NT2/D1 (cell line): ENCODE measurements around the gene CLIP2.
"Not testable (repeated sequence)": the region's sequence is repeated elsewhere in the genome, so short reads cannot be mapped to it uniquely, and the experiment has no call there.

Source experiments
- DNase-seq: peaks from one replicate; pipeline ENCODE4 v3.0.0-alpha.2; 2011; ENCODE audit warnings: low read depth, low spot score
- H3K27me3 ChIP-seq: 2 replicates; pipeline ENCODE4 v1.6.0; 2011; ENCODE audit warnings: mild to moderate bottlenecking; ENCODE audit not compliant: insufficient read length, insufficient read depth
- H3K36me3 ChIP-seq: 2 replicates; pipeline ENCODE4 v1.6.1; 2011; ENCODE audit warnings: mild to moderate bottlenecking, low read length, mixed read lengths; ENCODE audit not compliant: insufficient read depth, insufficient read length
- H3K4me1 ChIP-seq: 2 replicates; pipeline ENCODE4 v1.5.1; 2011; ENCODE audit not compliant: insufficient read depth, insufficient read length
- H3K4me3 ChIP-seq: 2 replicates; pipeline ENCODE4 v1.5.1; 2011; ENCODE audit warnings: low read depth; ENCODE audit not compliant: insufficient read length
- H3K9ac ChIP-seq: 2 replicates; pipeline ENCODE4 v1.6.0; 2011; ENCODE audit warnings: low read depth; ENCODE audit not compliant: insufficient read length
- H3K9me3 ChIP-seq: 2 replicates; pipeline ENCODE4 v1.5.1; 2011; ENCODE audit warnings: mild to moderate bottlenecking, low read length; ENCODE audit not compliant: insufficient read depth
- SUZ12 ChIP-seq: IDR thresholded peaks from 2 replicates; pipeline ENCODE4 v1.6.1; 2011; ENCODE audit not compliant: insufficient read length, insufficient read depth; ENCODE audit errors: extremely low read depth
- YY1 ChIP-seq: IDR thresholded peaks from 2 replicates; pipeline ENCODE4 v1.6.1; 2011; ENCODE audit not compliant: insufficient read length, insufficient read depth
- ZNF274 ChIP-seq: IDR thresholded peaks from 2 replicates; pipeline ENCODE4 v1.6.1; 2011; ENCODE audit warnings: mild to moderate bottlenecking, low read depth, low read length

CLIP2 gene

DNA sequence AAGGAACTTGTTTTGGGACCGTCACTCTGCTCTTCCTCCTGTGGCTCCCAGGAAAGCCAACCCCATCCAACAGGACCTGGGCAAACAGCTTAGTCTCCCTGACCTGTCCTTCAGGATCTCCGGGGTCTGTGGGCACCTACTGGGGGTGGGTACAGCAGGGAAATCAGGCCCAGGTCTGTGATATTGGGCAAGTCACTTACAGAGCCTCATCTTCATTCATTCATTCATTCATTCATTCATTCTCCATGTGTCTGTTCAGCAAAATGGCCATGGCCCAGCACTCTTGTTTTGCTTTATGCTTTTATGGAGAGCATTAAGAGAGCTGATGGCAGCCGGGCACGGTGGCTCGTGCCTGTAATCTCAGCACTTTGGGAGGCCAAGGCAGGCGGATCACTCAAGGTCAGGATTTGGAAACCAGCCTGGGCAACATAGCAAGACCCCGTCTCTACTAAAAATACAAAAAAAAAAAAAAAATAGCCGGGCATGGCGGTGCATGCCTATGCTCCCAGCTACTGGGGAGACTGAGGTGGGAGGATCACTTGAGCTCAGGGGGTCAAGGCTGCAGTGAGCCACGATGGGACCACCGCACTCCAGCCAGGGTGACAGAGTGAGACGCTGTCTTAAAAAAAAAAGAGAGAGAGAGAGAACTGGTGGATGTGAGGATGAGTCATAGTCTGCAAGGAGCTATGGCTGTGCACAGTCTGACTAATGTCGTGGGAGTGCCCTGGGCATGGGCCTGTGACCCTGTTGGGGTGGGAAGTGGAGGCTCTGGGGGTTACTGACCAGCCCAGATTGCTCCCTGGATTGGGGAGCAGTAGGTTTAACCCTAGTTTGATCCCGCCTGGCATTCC lies 54.3 kb downstream of the CLIP2 start:
- H3K4me1 ChIP-seq, result peaks cover 3% of the 10 kb centered on the region
- no peaks in the 10 kb centered on the region for H3K9me3 ChIP-seq
- H3K36me3 ChIP-seq, result peaks cover 19% of the 10 kb centered on the region
- no peak overlapping the region for H3K9ac ChIP-seq
- no peaks in the 10 kb centered on the region for H3K27me3 ChIP-seq
- no peak overlapping the region for H3K4me3 ChIP-seq
- no peak for DNase-seq
- no peak for TF ChIP-seq ZNF274
- no peak for TF ChIP-seq YY1
- TF ChIP-seq SUZ12, result no peak

DNA sequence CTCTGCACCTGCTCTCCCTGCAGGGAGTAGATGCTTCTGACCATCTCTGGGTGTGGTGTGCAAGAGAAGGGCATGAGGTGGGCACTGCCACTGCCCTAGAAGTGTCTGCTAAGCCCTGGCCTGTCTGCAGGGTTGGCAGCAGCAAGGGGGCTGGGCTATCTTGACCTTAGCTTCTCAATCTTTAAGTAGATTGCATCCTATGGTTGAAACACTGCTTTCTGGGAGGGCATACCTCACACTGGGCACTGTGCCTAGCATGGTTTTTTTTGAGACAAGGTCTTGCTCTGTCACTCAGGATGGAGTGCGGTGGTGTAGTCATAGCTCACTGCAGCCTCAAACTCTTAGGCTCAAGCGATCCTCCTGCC lies 54.9 kb downstream of the CLIP2 start:
- DNase-seq, result no peak
- H3K9me3 ChIP-seq, result no peaks in the 10 kb centered on the region
- H3K36me3 ChIP-seq, result peaks cover 15% of the 10 kb centered on the region
- no peak overlapping the region for H3K9ac ChIP-seq
- no peak for TF ChIP-seq ZNF274
- TF ChIP-seq YY1, result no peak
- no peak for TF ChIP-seq SUZ12
- no peak overlapping the region for H3K4me3 ChIP-seq
- no peaks in the 10 kb centered on the region for H3K27me3 ChIP-seq
- peaks cover 3% of the 10 kb centered on the region for H3K4me1 ChIP-seq

DNA sequence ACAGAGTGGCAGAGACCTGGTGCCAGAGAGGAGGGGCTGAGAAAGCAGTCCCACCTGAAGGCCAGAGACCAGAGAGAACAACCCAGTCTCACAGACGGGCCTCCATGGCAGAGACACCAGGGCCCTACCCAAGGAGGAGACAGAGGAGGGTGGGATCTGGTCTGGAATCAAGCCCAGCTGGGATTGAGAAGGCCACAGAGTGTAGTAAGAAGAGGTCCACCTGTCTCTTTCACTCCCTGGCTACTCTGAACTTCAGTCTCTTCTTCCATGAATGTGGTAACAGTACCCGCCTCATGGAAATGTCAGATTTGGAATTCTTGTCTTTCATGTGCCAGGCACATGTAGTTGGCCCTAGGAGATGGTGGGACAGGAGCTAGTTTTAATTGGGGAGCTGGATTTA lies 55.6 kb downstream of the CLIP2 start:
- Histone ChIP-seq H3K9ac (no peak overlapping the region), H3K36me3 (peaks cover 15% of the 10 kb centered on the region), H3K4me3 (no peak overlapping the region), H3K9me3 (no peaks in the 10 kb centered on the region), H3K27me3 (no peaks in the 10 kb centered on the region), H3K4me1 (peaks cover 3% of the 10 kb centered on the region)
- no peak for TF ChIP-seq YY1
- no peak for TF ChIP-seq ZNF274
- no peak for TF ChIP-seq SUZ12
- DNase-seq, result no peak

DNA sequence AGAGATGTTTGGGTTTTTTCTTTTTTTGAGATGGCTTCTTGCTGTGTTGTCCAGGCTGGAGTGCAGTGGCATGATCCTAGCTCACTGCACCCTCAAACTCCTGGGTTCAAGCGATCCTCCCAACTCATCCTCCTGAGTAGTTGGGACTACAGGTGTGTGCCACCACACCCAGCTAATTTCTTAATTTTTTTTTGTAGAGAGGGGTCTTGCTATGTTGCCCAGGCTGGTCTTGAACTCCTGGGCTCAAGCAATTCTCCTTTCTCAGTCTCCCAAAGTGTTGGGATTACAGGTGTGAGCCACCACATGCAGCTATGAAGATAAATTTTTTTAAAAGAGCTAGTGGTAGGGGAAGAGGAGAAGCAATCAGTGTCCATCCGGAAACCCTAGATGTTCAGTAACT lies 56.8 kb downstream of the CLIP2 start:
- no peak for TF ChIP-seq ZNF274
- no peak for TF ChIP-seq SUZ12
- TF ChIP-seq YY1, result no peak

DNA sequence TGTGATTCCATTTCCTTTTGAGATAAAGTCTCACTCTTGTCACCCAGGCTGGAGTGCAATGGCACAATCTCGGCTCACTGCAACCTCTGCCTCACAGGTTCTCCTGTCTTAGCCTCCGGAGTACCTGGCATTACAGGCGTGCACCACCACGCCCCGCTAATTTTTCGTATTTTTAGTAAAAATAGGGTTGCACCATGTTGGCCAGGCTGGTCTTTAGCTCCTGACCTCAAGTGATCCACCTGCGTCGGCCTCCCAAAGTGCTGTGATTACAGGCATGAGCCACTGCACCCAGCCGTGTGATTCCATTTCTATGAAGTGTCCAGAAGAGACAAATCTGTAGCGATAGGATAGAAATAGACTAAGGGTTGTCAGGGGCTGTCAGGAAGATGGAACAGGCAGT lies 60.4 kb downstream of the CLIP2 start:
- H3K9me3 ChIP-seq, result no peaks in the 10 kb centered on the region
- DNase-seq, result no peak
- peaks cover 12% of the 10 kb centered on the region for H3K36me3 ChIP-seq
- no peaks in the 10 kb centered on the region for H3K4me1 ChIP-seq
- H3K9ac ChIP-seq, result no peak overlapping the region
- no peaks in the 10 kb centered on the region for H3K27me3 ChIP-seq
- H3K4me3 ChIP-seq, result no peak overlapping the region
- TF ChIP-seq SUZ12, result no peak
- TF ChIP-seq YY1, result no peak
- TF ChIP-seq ZNF274, result no peak

More for the DNA sequence above, 56.8 kb downstream of the CLIP2 start:
- no peak for DNase-seq
- H3K27me3 ChIP-seq, result no peaks in the 10 kb centered on the region
- peaks cover 3% of the 10 kb centered on the region for H3K4me1 ChIP-seq
- H3K4me3 ChIP-seq, result no peak overlapping the region
- H3K9me3 ChIP-seq, result no peaks in the 10 kb centered on the region
- H3K9ac ChIP-seq, result no peak overlapping the region
- H3K36me3 ChIP-seq, result peaks cover 15% of the 10 kb centered on the region

DNA sequence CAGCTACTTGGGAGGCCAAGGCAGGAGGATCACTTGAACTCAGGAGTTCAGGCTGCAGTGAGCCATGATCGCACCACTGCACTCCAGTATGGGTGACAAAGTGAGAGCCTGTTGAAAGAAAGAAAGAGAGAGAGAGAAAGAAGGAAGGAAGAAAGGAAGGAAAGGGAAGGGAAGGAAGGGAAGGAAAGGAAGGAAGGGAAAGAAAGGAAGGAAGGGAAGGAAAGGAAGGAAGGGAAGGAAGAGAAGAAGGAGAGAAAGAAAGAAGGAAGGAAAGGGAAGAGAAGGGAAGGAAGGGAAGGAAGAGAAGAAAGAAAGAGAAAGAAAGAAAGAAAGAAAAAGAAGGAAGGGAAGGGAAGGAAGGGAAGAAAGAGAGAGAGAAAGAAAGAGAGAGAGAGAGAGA lies 61.5 kb downstream of the CLIP2 start:
- Histone ChIP-seq H3K27me3 (no peaks in the 10 kb centered on the region), H3K9ac (no peak overlapping the region), H3K4me3 (no peak overlapping the region), H3K9me3 (no peaks in the 10 kb centered on the region), H3K36me3 (peaks cover 8% of the 10 kb centered on the region), H3K4me1 (peaks cover 4% of the 10 kb centered on the region)
- TF ChIP-seq ZNF274 (no peak), SUZ12 (no peak), YY1 (no peak)
- no peak for DNase-seq

DNA sequence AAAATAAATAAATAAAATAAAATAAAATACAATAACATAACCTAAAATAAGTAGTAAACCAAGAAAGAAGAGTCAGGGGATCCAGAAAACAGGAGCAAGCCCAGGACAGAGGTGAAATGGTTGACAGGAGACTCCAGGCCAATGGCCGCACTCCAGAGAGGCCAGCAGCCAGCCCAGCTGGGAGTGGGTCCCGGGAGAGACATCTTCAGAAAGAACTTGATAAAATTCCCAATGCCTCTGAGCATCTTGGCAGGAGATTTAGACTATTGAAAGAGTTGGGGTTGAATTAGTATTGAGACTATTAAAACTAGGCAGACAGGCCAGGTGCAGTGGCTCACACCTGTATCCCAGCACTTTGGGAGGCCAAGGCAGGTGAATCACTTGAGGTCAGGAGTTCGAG lies 62.6 kb downstream of the CLIP2 start:
- Histone ChIP-seq H3K27me3 (no peaks in the 10 kb centered on the region), H3K4me3 (no peak overlapping the region), H3K9me3 (no peaks in the 10 kb centered on the region), H3K36me3 (peaks cover 13% of the 10 kb centered on the region), H3K4me1 (peaks cover 6% of the 10 kb centered on the region), H3K9ac (no peak overlapping the region)
- TF ChIP-seq YY1 (no peak), SUZ12 (no peak), ZNF274 (no peak)
- DNase-seq, result no peak

DNA sequence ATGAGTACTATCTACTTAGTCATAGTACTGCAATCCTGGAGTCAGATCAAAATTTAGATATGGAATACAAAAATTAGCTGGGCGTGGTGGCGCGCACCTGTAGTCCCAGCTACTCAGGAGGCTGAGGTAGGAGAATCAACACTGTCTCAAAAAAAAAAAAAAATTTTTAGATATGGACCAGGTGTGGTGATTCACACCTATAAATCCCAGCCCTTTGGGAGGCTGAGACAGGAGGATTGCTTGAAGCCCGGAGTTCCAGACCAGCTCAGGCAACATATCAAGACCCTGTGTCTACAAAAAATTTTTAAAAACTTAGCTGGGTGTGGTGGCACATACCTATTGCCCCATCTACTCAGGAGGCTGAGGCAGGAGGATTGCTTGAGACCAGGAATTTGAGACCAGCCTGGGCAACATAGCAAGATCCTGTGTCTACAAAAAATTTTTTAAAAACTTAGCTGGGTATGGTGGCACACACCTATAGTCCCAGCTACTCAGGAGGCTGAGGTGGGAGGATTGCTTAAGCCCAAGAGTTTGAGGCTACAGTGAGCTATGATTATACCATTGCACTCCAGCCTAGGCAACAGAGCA lies 63.4 kb downstream of the CLIP2 start:
- DNase-seq, H3K9me3 ChIP-seq, H3K4me1 ChIP-seq, H3K27me3 ChIP-seq, H3K4me3 ChIP-seq, H3K9ac ChIP-seq: not testable (repeated sequence)
- peaks cover 18% of the 10 kb centered on the region for H3K36me3 ChIP-seq
